ENCODE results near the gene ZNF614. TPM values are rescaled to one million over a fixed set of nuclear protein-coding genes. Genes with fewer than 3 reads are reported as not detected.
A peak's percentile ranks its signal among the peaks of the same experiment; 100 is the strongest.
"Not testable (repeated sequence)": the region's sequence is repeated elsewhere in the genome, so short reads cannot be mapped to it uniquely, and the experiment has no call there.

The ZNF614 gene
- total RNA-seq, 1 donor from 2014 or later: 11.1 TPM

- DNase-seq: peak; percentile 98
These were observed 41.6 kb downstream of the ZNF614 start, which contains the start of gene ZNF350 for GRCh38 chr19:51986309-51987291. TSS of gene ZNF350 (minus strand) at chr19:51986840. CDS start at chr19:51974360, 12,480 bp downstream.

- DNase-seq: no peak
These were observed 44.8 kb downstream of the ZNF614 start for GRCh38 chr19:51983361-51983760.

- not testable (repeated sequence) for DNase-seq
These were observed 47.3 kb downstream of the ZNF614 start for GRCh38 chr19:51980926-51981325.

GRCh38 chr19:51980116-51980736 lies 48.0 kb downstream of the ZNF614 start:
- DNase-seq: no peak

GRCh38 chr19:51978882-51979281 lies 49.3 kb downstream of the ZNF614 start:
- DNase-seq: no peak

- DNase-seq: no peak
These were observed 50.8 kb downstream of the ZNF614 start for GRCh38 chr19:51977346-51977745.

- DNase-seq: no peak
These were observed 51.3 kb downstream of the ZNF614 start for GRCh38 chr19:51976852-51977251.

GRCh38 chr19:51975787-51976186 lies 52.4 kb downstream of the ZNF614 start:
- DNase-seq: not testable (repeated sequence)

GRCh38 chr19:51971624-51972023 lies 56.6 kb downstream of the ZNF614 start:
- no peak for DNase-seq

- no peak for DNase-seq
These were observed 57.5 kb downstream of the ZNF614 start for GRCh38 chr19:51970718-51971117.

- DNase-seq: no peak
These were observed 62.6 kb downstream of the ZNF614 start for GRCh38 chr19:51965583-51965982.

Other genes starting within 250 kb of the ZNF614 start
- gene FPR3, start 233.2 kb downstream of the ZNF614 start, total RNA-seq: 1.4 TPM
- gene ZNF577, start 140.4 kb downstream of the ZNF614 start, total RNA-seq: 20.0 TPM
- gene ZNF649, start 123.4 kb downstream of the ZNF614 start, total RNA-seq: 15.4 TPM
- gene ZNF613, start 100.9 kb downstream of the ZNF614 start, total RNA-seq: 8.5 TPM
- gene ZNF350, start 41.5 kb downstream of the ZNF614 start, total RNA-seq: 8.7 TPM
- 19.5 TPM for gene ZNF615, start 20.2 kb downstream of the ZNF614 start, total RNA-seq
- 14.9 TPM for gene ZNF432, start 20.5 kb upstream of the ZNF614 start, total RNA-seq
- gene ZNF841, start 67.4 kb upstream of the ZNF614 start, total RNA-seq: 26.3 TPM
- 12.8 TPM for gene ZNF616, start 111.6 kb upstream of the ZNF614 start, total RNA-seq
- gene ZNF836, start 143.2 kb upstream of the ZNF614 start, total RNA-seq: 10.6 TPM
- gene PPP2R1A, start 161.7 kb upstream of the ZNF614 start, total RNA-seq: 193 TPM
- gene ZNF766, start 241.2 kb upstream of the ZNF614 start, total RNA-seq: 19.9 TPM